ENCODE results near the gene CACNA1D. TPM values are rescaled to one million over a fixed set of nuclear protein-coding genes. Genes with fewer than 3 reads are reported as not detected.
"Not testable (repeated sequence)": the region's sequence is repeated elsewhere in the genome, so short reads cannot be mapped to it uniquely, and the experiment has no call there.

Gene CACNA1D
- total and polyA plus RNA-seq, 2 donors (not counting 3 experiments of a cell fraction or from before 2014, with no cell fraction given) = 0.06 TPM; not detected in 1

- no peaks in the 10 kb centered on the region for H3K9me1 ChIP-seq (replicated peaks; ENCODE audit: control insufficient read depth, extremely low read depth, insufficient read depth, low read length)
- FAIRE-seq (no peak), DNase-seq (ENCODE audit: low read depth, low spot score) (no peak)
- BruUV-seq (replicated peaks) = no TSS peak
- H3K27ac ChIP-seq (ENCODE audit: insufficient read depth, low read depth, low read length) = no peak overlapping the region
- no peaks in the 10 kb centered on the region for H3K79me2 ChIP-seq (ENCODE audit: control insufficient read depth, insufficient read depth, low read length)
- H3K4me3 ChIP-seq (replicated peaks in 1 of 3; ENCODE audit: insufficient read depth in 1 of 3, low read depth in 1 of 3, low read length in 3 of 3) = no peak overlapping the region
- no peak overlapping the region for H2AFZ ChIP-seq (ENCODE audit: low read depth, low read length)
- H3K27me3 ChIP-seq (ENCODE audit: control insufficient read depth in 2 of 2, insufficient read depth in 2 of 2, low read length in 2 of 2) = peaks cover 0 to 2% of the 10 kb centered on the region in 2 experiments
- CTCF ChIA-PET = no interaction called here
- POLR2A ChIA-PET = no interaction called here
- dilution Hi-C loops (cut with MboI; ENCODE audit: extremely low pct_ligation_motif_present, low sequenced_read_pairs) (no loop called here), intact Hi-C loops (cut with micrococcal nuclease) (no loop called here)
- no peak overlapping the region for H3K9ac ChIP-seq (replicated peaks; ENCODE audit: extremely low read depth, insufficient read depth, low read length)
- H4K20me1 ChIP-seq (replicated peaks; ENCODE audit: control insufficient read depth, extremely low read depth, insufficient read depth, low read length) = no peaks in the 10 kb centered on the region
- no peak for TF ChIP-seq JUN (IDR thresholded peaks at IDR 0.05; ENCODE audit: borderline replicate concordance, insufficient read depth, insufficient read length, low read depth)
- TF ChIP-seq, protein P1, sequence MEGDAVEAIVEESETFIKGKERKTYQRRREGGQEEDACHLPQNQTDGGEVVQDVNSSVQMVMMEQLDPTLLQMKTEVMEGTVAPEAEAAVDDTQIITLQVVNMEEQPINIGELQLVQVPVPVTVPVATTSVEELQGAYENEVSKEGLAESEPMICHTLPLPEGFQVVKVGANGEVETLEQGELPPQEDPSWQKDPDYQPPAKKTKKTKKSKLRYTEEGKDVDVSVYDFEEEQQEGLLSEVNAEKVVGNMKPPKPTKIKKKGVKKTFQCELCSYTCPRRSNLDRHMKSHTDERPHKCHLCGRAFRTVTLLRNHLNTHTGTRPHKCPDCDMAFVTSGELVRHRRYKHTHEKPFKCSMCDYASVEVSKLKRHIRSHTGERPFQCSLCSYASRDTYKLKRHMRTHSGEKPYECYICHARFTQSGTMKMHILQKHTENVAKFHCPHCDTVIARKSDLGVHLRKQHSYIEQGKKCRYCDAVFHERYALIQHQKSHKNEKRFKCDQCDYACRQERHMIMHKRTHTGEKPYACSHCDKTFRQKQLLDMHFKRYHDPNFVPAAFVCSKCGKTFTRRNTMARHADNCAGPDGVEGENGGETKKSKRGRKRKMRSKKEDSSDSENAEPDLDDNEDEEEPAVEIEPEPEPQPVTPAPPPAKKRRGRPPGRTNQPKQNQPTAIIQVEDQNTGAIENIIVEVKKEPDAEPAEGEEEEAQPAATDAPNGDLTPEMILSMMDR (IDR thresholded peaks at IDR 0.05; ENCODE audit: extremely low read depth in 1 of 2, insufficient read depth in 1 of 2, low read depth in 1 of 2, low read length in 2 of 2) = no peak
- no peak for TF ChIP-seq POLR2AphosphoS5 (IDR thresholded peaks at IDR 0.05; ENCODE audit: insufficient read depth, low read depth, low read length)
- TF ChIP-seq GATA2 (IDR thresholded peaks at IDR 0.05; ENCODE audit: insufficient read depth, insufficient read length, low read depth, low read length) = no peak
- TF ChIP-seq POLR2A (IDR thresholded peaks at IDR 0.05; ENCODE audit: low read depth, low read length) = no peak
- TF ChIP-seq MYC (IDR thresholded peaks at IDR 0.05; ENCODE audit: low read depth, low read length) = no peak
- no peak for TF ChIP-seq EZH2 (IDR thresholded peaks at IDR 0.05; ENCODE audit: borderline replicate concordance, low read depth, low read length, severe bottlenecking)
- no peak for TF ChIP-seq FOS (IDR thresholded peaks at IDR 0.05; ENCODE audit: borderline replicate concordance, insufficient read depth, low read length)
- no peaks in the 10 kb centered on the region for H3K4me1 ChIP-seq (ENCODE audit: control insufficient read depth, extremely low read depth, insufficient read depth, low read length)
- no peaks in the 10 kb centered on the region for H3K9me3 ChIP-seq (replicated peaks; ENCODE audit: control insufficient read depth, insufficient read depth, low read length)
- no peak overlapping the region for H3K4me2 ChIP-seq (ENCODE audit: insufficient read depth, low read length)
- H3K36me3 ChIP-seq (ENCODE audit: control insufficient read depth in 2 of 2, extremely low read depth in 1 of 2, insufficient read depth in 2 of 2, low read length in 2 of 2) = no peaks in the 10 kb centered on the region
These were observed 21.0 kb upstream of the CACNA1D start for GRCh38 chr3:53473422-53473821.

- H4K20me1 ChIP-seq (replicated peaks; ENCODE audit: control insufficient read depth, extremely low read depth, insufficient read depth, low read length); BruUV-seq (replicated peaks); H3K9me3 ChIP-seq (replicated peaks; ENCODE audit: control insufficient read depth, insufficient read depth, low read length); H3K36me3 ChIP-seq (ENCODE audit: control insufficient read depth in 2 of 2, extremely low read depth in 1 of 2, insufficient read depth in 2 of 2, low read length in 2 of 2); H3K79me2 ChIP-seq (ENCODE audit: control insufficient read depth, insufficient read depth, low read length); H3K9me1 ChIP-seq (replicated peaks; ENCODE audit: control insufficient read depth, extremely low read depth, insufficient read depth, low read length); H3K27ac ChIP-seq (ENCODE audit: insufficient read depth, low read depth, low read length); H3K4me2 ChIP-seq (ENCODE audit: insufficient read depth, low read length); H3K27me3 ChIP-seq (ENCODE audit: control insufficient read depth in 2 of 2, insufficient read depth in 2 of 2, low read length in 2 of 2); H3K4me1 ChIP-seq (ENCODE audit: control insufficient read depth, extremely low read depth, insufficient read depth, low read length); intact Hi-C loops (cut with micrococcal nuclease); H3K4me3 ChIP-seq (replicated peaks in 1 of 3; ENCODE audit: insufficient read depth in 1 of 3, low read depth in 1 of 3, low read length in 3 of 3); H3K9ac ChIP-seq (replicated peaks; ENCODE audit: extremely low read depth, insufficient read depth, low read length); POLR2A ChIA-PET; DNase-seq (ENCODE audit: low read depth, low spot score); H2AFZ ChIP-seq (ENCODE audit: low read depth, low read length); FAIRE-seq; CTCF ChIA-PET; dilution Hi-C loops (cut with MboI; ENCODE audit: extremely low pct_ligation_motif_present, low sequenced_read_pairs): not testable (repeated sequence)
These were observed 18.0 kb upstream of the CACNA1D start for GRCh38 chr3:53476372-53476771.

DNA sequence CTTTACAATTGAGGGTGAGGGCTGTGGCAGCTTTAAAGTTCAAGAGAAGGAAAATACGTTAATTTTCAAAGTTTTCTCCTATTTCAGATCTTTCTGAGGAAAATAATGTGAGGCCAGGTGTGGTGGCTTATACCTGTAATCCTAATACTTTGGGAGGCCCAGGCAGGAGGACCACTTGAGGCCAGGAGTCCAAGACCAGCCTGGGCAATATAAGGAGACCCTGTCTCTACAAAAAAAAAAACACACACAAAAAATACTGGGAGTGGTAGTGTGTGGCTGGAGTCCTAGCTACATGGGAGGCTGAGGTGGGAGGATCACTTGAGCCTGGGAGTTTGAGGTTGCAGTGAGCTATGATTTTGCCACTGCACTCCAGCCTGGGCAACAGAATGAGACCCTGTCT is 16.7 kb upstream of the CACNA1D start:
- H3K4me1 ChIP-seq (ENCODE audit: control insufficient read depth, extremely low read depth, insufficient read depth, low read length); H4K20me1 ChIP-seq (replicated peaks; ENCODE audit: control insufficient read depth, extremely low read depth, insufficient read depth, low read length); dilution Hi-C loops (cut with MboI; ENCODE audit: extremely low pct_ligation_motif_present, low sequenced_read_pairs); H3K4me2 ChIP-seq (ENCODE audit: insufficient read depth, low read length); H3K4me3 ChIP-seq (replicated peaks in 1 of 3; ENCODE audit: insufficient read depth in 1 of 3, low read depth in 1 of 3, low read length in 3 of 3); H2AFZ ChIP-seq (ENCODE audit: low read depth, low read length); DNase-seq (ENCODE audit: low read depth, low spot score); H3K36me3 ChIP-seq (ENCODE audit: control insufficient read depth in 2 of 2, extremely low read depth in 1 of 2, insufficient read depth in 2 of 2, low read length in 2 of 2); H3K27ac ChIP-seq (ENCODE audit: insufficient read depth, low read depth, low read length); intact Hi-C loops (cut with micrococcal nuclease); BruUV-seq (replicated peaks); H3K27me3 ChIP-seq (ENCODE audit: control insufficient read depth in 2 of 2, insufficient read depth in 2 of 2, low read length in 2 of 2); POLR2A ChIA-PET; H3K9me1 ChIP-seq (replicated peaks; ENCODE audit: control insufficient read depth, extremely low read depth, insufficient read depth, low read length); H3K9me3 ChIP-seq (replicated peaks; ENCODE audit: control insufficient read depth, insufficient read depth, low read length); CTCF ChIA-PET; FAIRE-seq; H3K9ac ChIP-seq (replicated peaks; ENCODE audit: extremely low read depth, insufficient read depth, low read length); H3K79me2 ChIP-seq (ENCODE audit: control insufficient read depth, insufficient read depth, low read length): not testable (repeated sequence)
